ENCODE data around the gene COX4I1.

Gene COX4I1

DNA sequence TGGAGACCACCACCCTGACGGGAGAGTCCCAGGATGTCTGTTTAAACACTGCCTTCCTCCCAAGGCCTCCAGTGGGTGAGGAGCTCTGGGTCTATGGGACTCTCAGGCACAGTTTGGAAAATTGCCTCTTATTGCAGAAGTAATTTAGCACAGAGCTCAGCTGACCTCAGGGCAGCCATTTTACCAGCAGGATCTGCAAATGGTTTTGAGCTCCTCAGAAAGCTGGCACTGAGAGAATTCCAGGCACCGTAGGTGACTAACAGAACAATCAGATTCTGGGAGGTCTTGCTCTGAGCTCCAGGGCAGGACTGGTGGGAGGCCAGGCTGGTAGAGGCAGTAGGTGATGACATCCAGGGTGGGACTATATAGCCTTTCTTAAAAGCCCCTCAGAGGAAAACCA, 31.3 kb upstream of the COX4I1 start:
- DNase-seq = peak; percentile 35

GRCh38 chr16:85770741-85771140, 28.8 kb upstream of the COX4I1 start:
- DNase-seq = no peak

GRCh38 chr16:85773044-85773443, 26.5 kb upstream of the COX4I1 start:
- no peak for DNase-seq

GRCh38 chr16:85774136-85774535, 25.4 kb upstream of the COX4I1 start:
- no peak for DNase-seq

DNA sequence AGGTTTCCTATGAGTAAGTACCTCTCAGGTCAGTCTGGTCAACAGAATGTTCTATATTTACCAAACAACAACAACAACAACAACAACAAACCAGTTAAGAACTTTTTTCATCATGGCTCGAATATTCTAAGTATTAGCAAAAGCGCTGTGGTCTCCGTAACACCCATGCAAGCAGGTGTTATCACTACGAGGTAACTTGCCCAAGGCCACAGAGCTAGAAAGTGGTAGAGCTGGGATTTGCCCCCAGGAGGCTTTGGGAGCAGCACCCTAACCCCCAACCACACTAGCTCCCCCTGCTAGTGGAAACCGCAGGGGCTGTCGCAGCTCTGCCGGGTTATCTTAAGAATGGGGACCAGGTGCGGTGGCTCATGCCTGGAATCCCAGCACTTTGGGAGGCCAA, 24.7 kb upstream of the COX4I1 start:
- DNase-seq = no peak

DNA sequence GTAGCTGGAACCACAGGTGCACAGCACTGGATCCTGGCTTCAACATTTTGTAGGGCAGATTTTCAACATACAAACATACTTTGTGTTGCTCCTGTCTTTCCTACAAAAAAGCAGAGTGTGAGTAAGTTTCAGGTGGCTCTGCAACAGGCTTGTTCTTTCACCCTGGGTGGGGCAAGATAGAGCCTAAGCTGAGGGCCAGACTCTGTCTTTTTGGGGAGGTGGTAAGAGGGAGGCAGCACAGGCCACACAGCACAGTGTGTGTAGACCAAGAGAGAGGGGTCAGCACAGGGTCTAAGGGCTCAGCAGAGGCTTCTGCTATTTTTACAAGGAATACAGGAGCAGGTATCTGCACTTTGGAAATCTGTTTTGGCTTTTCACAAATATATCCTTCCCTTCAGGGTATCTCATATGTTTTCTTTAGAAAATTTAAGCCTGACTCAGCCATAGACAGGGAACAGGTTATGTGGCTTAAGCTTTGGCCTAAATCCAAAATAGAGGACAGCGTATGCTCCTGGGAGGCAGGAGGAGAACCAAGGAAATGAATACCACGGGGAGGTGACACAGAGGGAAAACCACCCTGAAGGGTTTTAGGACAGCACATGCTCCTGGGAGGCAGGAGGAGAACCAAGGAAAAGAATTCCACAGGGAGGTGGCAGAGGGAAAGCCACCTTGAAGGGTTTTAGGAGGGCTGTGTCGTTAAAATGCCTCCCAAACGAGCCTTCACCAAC, 21.7 kb upstream of the COX4I1 start:
- no peak for DNase-seq

- DNase-seq = no peak
These were observed 20.6 kb upstream of the COX4I1 start for GRCh38 chr16:85778873-85779272.

- no peak for DNase-seq
These were observed 19.2 kb upstream of the COX4I1 start for GRCh38 chr16:85780281-85780680.

- no peak for DNase-seq
These were observed 18.3 kb upstream of the COX4I1 start for GRCh38 chr16:85781156-85781555.

GRCh38 chr16:85781695-85782370, 17.7 kb upstream of the COX4I1 start:
- no peak for DNase-seq

GRCh38 chr16:85782451-85782850, 17.0 kb upstream of the COX4I1 start:
- DNase-seq = no peak

DNA sequence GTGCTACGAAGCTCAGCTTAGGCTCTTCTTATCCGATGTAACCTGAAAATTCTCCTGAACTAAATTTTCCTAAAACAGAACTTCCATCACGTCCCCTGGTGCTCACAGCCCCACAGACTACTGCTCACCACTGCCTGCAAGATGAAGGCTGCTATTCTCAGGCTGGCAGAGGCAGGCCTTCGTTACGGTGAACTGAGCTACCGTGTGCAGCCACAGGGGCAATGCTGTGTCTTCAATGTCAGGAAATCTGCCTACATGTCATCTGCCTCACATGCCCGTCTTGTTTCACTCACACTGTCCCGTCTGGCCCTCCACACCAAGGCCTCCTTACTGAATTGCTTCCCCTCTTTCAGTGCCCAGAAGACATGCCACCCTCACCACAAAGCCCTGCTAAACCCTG, 16.1 kb upstream of the COX4I1 start:
- DNase-seq = no peak

GRCh38 chr16:85784813-85785212, 14.7 kb upstream of the COX4I1 start:
- no peak for DNase-seq

- DNase-seq = no peak
These were observed 13.6 kb upstream of the COX4I1 start for GRCh38 chr16:85785927-85786326.

- DNase-seq = no peak
These were observed 10.7 kb upstream of the COX4I1 start for GRCh38 chr16:85788819-85789218.

DNA sequence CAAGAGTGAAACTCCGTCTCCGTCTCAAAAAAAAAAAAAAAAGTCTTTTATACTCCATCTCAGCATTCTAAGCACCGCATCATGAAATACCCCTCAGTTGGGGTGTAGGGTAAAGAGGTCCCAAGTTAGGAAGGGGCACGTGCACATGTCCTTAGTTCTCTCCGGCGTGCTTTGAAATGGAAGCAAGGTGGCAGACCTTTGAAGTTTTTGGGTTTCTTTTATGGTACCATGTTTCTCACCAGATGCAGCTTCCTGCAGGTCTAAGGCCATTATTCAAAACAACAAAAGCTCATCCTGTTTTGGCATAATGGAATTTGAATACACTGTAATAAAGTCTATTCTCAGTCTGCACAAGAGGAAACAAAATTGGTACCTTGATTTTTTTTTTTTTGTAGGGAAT, 9.7 kb upstream of the COX4I1 start:
- no peak for DNase-seq

DNA sequence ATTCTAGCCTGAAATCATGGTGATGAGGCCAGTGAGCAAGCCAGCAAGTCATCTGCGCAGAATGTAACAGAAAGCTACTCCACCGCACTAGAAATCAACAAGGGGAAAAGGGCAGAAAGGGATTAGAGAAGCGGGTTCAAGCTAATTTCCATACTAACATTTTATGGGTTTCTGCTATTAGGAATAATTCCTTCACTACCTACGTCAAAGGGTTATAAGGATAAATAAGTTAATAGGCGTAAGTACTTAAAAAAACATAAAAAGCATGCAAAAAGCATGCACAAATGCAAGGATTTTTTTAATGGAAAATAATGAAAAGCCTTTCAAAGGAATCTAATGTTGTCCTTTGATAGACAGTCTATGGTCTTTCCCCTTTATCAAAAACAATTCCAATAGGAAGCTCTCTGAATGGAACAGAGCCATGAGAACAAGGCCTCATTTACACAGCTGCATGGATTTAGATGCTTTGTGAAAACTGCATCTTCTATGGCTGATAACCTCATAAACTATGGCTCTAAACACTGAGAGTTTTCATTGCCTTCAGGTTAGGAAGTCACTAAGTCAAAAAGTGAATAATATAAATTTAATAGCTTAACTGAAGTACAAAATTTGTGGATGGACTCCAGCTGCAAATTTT, 5.7 kb upstream of the COX4I1 start:
- DNase-seq = no peak

DNA sequence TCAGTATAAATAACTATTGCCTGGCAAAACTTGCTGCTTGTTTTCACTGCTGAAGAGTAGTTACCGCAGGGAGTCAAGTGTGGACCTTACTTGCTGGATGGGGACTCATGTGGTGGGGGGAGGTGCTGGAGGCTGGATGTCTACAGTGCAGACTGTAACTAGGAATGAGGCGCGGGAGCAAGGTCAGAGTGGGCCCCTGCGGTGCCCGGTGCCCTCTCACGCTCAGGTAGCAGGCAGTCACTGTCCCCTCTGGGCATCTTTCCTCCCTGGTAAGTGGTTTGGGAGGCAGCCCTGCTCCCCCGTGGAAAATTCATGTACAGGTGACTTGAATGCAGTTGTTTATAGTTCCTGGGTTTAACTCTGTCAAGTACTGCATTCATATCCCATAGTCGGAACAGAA, 4.8 kb upstream of the COX4I1 start:
- DNase-seq = no peak

- no peak for DNase-seq
These were observed 3.3 kb upstream of the COX4I1 start for GRCh38 chr16:85796152-85796551.

DNA sequence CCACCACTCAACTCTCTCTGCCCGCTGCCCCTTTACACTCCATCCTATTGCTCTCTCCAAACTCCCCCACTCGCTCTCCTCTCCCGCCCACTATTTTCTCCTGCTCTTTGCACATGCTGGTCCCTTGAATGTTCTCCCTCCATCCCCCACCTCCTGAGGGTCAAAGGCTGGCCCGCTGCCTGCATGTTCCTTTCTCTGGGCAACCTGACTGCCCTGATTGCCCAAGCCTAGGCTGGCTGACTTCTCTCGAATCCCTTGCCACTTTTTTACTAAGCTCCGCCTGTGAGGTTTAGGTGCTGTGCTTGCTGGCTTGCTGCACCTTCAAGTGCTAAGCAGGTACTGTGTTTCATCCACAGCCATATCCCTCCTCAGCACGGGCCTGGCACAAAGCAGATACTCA, 2.9 kb upstream of the COX4I1 start:
- DNase-seq = no peak

GRCh38 chr16:85798283-85798776, 1.2 kb upstream of the COX4I1 start:
- no peak for DNase-seq

- DNase-seq = peak; percentile 13
These were observed 496 bp upstream of the COX4I1 start for GRCh38 chr16:85798901-85799496.

GRCh38 chr16:85800321-85800669, 800 bp downstream of the COX4I1 start:
- no peak for DNase-seq

GRCh38 chr16:85803570-85803969, 4.1 kb downstream of the COX4I1 start:
- no peak for DNase-seq

Data from NCI-H69 (cell line).